Activated CD4-positive, alpha-beta T cell treated with anti-CD3 and anti-CD28 coated beads for 36 hours (primary cell): ENCODE data around the gene AASS. TPM values are rescaled to one million over a fixed set of nuclear protein-coding genes. Genes with fewer than 3 reads are reported as not detected.
"Not testable (repeated sequence)": the region's sequence is repeated elsewhere in the genome, so short reads cannot be mapped to it uniquely, and the experiment has no call there.

Experiments used
- ATAC-seq: fragments of 200-7000 bp; cut with Tn5 transposase; one replicate; pipeline ENCODE4 v1.10.0; 2021; ENCODE audit warnings: mild to moderate bottlenecking, moderate library complexity
- CTCF ChIA-PET: fragments of 350-600 bp; sonication (Branson Sonifier 250); formaldehyde crosslinking; loops from one replicate; lab custom pipeline; 2021; ENCODE audit warnings: antibody characterized with exemption; lab: Charles Lee
- POLR2A ChIA-PET: fragments of 350-600 bp; sonication (Branson Sonifier 250); formaldehyde crosslinking; loops from one replicate; lab custom pipeline; 2021; ENCODE audit warnings: antibody characterized with exemption, inconsistent platforms; lab: Charles Lee
- DNase-seq: peaks from one replicate; pipeline ENCODE4 v3.0.0-alpha.2; 2020
- H3K27ac Mint-ChIP-seq: one replicate; pipeline ENCODE4 v1.8.0; 2021; ENCODE audit warnings: mixed read lengths
- H3K27me3 Mint-ChIP-seq: one replicate; pipeline ENCODE4 v1.8.0; 2021; ENCODE audit warnings: mixed read lengths
- H3K36me3 Mint-ChIP-seq: one replicate; pipeline ENCODE4 v1.8.0; 2021; ENCODE audit warnings: low read depth, mixed read lengths
- H3K4me1 Mint-ChIP-seq: one replicate; pipeline ENCODE4 v1.8.0; 2021; ENCODE audit warnings: mixed read lengths
- H3K4me3 Mint-ChIP-seq: one replicate; pipeline ENCODE4 v1.8.0; 2021; ENCODE audit warnings: mild to moderate bottlenecking, moderate library complexity, mixed read lengths
- H3K9me3 Mint-ChIP-seq: one replicate; pipeline ENCODE4 v1.8.0; 2021; ENCODE audit warnings: low read depth, mixed read lengths
- intact Hi-C, 2 experiments: fragments of 100-400 bp; cut with DNase I in 1 of 2; cut with micrococcal nuclease in 1 of 2; formaldehyde crosslinking; loops; one replicate each; pipeline versions ENCODE4 v1.14.2 to v1.15.1; 2022 to 2024; cut with DNase I, micrococcal nuclease
- total RNA-seq, 2 experiments: library from RNA; stranded (reverse); gene quantifications; one replicate each; pipeline ENCODE4 v1.2.3, GENCODE V29; 2021

Gene AASS
- total RNA-seq = 1 to 10 TPM; 2.1 TPM

DNA sequence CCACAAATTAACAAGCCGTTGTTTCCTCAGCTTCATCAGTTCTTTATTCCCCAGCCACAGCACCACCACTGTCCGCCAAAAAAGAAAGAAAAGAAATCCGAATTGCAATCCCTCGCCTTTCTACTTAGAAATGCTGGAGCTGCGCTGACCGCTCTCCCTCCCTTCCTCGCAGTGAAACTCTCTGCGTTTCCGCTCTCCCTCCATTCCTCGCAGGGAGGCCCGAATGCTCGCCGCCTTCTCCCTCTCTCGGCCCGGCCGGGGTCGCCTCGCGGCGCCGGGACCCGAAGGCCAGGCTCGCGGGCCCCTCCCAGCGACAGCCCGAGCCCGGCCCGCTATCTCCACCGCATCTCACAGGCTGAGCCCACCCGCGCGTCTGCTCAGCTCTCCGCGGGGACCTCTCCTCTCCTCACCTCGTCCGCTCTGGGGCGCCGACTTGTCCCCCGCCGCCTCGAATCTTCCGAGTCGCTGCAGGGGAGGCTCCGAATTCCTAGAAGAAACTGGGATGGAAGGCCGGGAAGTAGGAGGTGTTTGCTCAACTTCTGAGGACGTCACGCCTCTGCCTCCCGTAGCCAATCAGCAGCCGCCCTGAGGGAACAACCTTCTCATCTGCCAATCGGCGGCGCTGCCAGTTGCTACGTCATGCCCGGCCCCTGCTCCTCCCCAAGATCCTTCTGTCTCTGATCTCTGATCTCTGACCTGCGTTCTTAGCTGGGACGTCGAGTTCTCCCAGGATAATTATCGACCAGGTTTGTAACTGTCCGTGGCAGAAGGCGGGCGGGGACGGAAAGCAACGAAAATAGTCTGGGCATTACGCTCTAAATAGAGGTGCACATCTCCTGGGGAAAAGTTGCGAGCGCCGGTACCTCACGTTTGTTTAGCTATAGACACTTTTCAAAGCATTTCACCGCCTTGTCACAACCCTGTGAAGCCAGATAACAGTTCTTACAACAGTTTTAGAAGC lies at the start of gene AASS:
TSS of gene AASS (minus strand) at position 499 of the 961 bp plus-strand sequence. CDS start 10,523 bp downstream, outside the sequence.
- peak within 1 kb of the TSS; percentile 86 for H3K27ac Mint-ChIP-seq
- intact Hi-C loops = no loop called here
- ChIA-PET POLR2A (no interaction called here), CTCF (interaction anchor here (1.2 kb wide), 1 partner anchor 21 kb away, joined by 5 read pairs; no protein-coding TSS in a partner anchor)
- no peaks in the 10 kb centered on the region for H3K9me3 Mint-ChIP-seq
- ATAC-seq (peak; percentile 98), DNase-seq (peak; percentile 88)
- H3K36me3 Mint-ChIP-seq = no peaks in the 10 kb centered on the region
- H3K4me1 Mint-ChIP-seq = peaks cover 14% of the 10 kb centered on the region
- H3K27me3 Mint-ChIP-seq = peaks cover 34% of the 10 kb centered on the region
- peak within 1 kb of the TSS; percentile 89 for H3K4me3 Mint-ChIP-seq

DNA sequence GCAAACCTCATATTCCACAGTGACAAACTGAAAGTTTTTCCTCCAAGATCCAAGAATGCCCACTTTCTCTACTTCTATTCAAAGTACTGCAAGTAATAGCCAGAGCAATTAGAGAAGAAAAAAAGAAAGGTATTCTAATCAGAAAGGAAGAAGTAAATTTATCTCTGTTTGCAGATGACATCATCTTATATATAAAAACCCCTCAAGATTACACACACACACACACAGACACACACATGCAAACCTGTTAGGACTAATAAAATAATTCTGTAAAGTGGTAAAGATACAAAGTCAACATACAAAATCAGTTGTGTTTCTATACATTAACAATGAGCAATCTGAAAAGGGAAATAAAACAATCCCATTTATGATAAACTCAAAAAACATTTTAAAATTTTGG lies 44.7 kb upstream of the AASS start:
- intact Hi-C loops = no loop called here
- H3K4me3 Mint-ChIP-seq = no peak overlapping the region
- CTCF ChIA-PET = no interaction called here
- no peak overlapping the region for H3K27ac Mint-ChIP-seq
- DNase-seq (no peak), ATAC-seq (no peak)
- no peaks in the 10 kb centered on the region for H3K4me1 Mint-ChIP-seq
- peaks cover 4% of the 10 kb centered on the region for H3K9me3 Mint-ChIP-seq
- no peaks in the 10 kb centered on the region for H3K36me3 Mint-ChIP-seq
- POLR2A ChIA-PET = no interaction called here
- no peaks in the 10 kb centered on the region for H3K27me3 Mint-ChIP-seq

DNA sequence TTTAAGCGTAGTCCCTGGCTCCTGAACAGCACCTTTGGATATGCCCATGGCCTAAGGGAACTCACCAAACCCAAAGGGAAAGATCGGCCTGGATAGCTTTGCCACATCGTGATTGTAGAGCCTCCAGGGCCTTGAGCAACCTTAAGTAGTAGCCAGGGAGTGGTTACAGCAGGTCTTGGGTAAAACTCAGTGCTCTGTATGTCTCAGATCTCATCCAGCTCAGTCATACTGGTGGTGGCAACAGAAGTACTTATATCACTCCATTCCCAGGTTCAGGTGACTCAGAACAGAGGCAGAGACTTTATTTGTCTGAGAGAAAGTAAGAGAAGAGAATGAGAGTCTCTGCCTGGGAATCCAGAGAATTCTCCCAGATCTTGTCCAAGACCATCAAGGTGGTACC lies 39.1 kb upstream of the AASS start:
- POLR2A ChIA-PET = no interaction called here
- H3K4me1 Mint-ChIP-seq = no peaks in the 10 kb centered on the region
- no peak overlapping the region for H3K27ac Mint-ChIP-seq
- DNase-seq (no peak), ATAC-seq (no peak)
- no peaks in the 10 kb centered on the region for H3K9me3 Mint-ChIP-seq
- no peaks in the 10 kb centered on the region for H3K36me3 Mint-ChIP-seq
- H3K27me3 Mint-ChIP-seq = peaks cover 8% of the 10 kb centered on the region
- CTCF ChIA-PET = no interaction called here
- intact Hi-C loops = no loop called here
- H3K4me3 Mint-ChIP-seq = no peak overlapping the region

DNA sequence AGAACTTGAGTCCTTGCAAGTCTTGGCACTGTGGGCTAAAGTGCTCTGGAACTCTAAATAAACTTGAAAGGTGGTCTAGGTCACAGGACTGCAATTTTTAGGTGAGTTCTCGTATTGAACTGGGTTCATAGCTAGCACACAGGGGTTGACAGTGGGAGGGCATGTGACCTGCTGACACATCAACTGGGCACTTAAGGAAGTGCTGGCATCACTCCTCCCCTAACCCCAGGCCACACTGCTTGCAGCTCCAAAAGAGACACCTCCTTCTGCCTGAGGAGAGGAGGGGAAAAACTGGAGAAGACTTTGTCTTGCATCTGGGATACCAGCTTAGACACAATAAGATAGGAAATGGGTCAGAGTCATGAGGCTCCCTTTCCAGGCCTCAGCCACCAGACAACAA lies 38.0 kb upstream of the AASS start:
- Mint-ChIP-seq H3K4me1 (no peaks in the 10 kb centered on the region), H3K4me3 (no peak overlapping the region), H3K36me3 (no peaks in the 10 kb centered on the region), H3K9me3 (peaks cover 3% of the 10 kb centered on the region), H3K27ac (no peak overlapping the region), H3K27me3 (peaks cover 8% of the 10 kb centered on the region)
- ChIA-PET CTCF (interaction anchor here (0.5 kb wide), 1 partner anchor 10 kb away, joined by 3 read pairs; no protein-coding TSS in a partner anchor), POLR2A (no interaction called here)
- intact Hi-C loops = no loop called here
- ATAC-seq = no peak
- no peak for DNase-seq

DNA sequence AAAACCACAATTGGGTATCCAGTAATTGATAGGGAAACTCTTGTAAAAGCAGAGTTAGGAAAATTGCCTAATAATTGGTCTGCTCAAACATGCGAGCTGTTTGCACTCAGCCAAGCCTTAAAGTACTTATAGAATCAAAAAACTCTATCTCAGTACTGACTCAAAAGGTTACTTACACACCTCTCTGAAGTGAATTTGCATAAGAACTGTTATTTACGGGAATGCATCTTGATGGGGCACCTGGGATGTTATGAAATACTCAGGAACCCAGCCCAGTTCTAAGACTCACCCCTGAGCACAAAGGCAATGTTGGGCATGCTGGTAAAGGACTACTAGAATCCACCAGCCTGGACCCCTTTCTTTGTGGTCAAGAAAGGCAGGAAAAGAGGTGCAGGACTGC lies 28.1 kb upstream of the AASS start:
- H3K36me3 Mint-ChIP-seq, DNase-seq, H3K9me3 Mint-ChIP-seq, H3K27me3 Mint-ChIP-seq, intact Hi-C loops, H3K4me1 Mint-ChIP-seq, ATAC-seq, POLR2A ChIA-PET, H3K4me3 Mint-ChIP-seq, CTCF ChIA-PET, H3K27ac Mint-ChIP-seq: not testable (repeated sequence)

DNA sequence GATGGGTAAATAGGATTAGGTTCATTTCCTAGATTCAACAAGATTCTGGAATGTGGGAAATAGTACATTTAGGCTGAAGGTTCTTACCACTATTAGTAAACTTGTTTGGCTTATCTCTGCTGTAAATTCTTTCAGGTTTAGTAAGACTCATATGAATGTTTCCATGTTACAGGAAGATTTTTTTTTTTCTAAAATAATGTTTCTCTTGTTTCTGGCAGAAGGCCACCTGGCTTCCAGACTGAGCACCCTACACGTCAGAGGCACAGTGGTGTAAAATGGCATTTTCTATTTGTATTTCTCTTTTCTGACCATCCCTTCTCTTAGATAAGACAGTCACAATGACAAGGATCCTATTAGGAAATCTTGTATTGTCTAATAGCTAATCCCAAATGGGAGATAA lies 22.7 kb upstream of the AASS start:
- Mint-ChIP-seq H3K27ac (no peak overlapping the region), H3K27me3 (no peaks in the 10 kb centered on the region), H3K4me1 (no peaks in the 10 kb centered on the region), H3K4me3 (no peak overlapping the region), H3K9me3 (no peaks in the 10 kb centered on the region), H3K36me3 (no peaks in the 10 kb centered on the region)
- DNase-seq = no peak
- CTCF ChIA-PET = no interaction called here
- intact Hi-C loops = no loop called here
- POLR2A ChIA-PET = no interaction called here
- ATAC-seq = no peak

DNA sequence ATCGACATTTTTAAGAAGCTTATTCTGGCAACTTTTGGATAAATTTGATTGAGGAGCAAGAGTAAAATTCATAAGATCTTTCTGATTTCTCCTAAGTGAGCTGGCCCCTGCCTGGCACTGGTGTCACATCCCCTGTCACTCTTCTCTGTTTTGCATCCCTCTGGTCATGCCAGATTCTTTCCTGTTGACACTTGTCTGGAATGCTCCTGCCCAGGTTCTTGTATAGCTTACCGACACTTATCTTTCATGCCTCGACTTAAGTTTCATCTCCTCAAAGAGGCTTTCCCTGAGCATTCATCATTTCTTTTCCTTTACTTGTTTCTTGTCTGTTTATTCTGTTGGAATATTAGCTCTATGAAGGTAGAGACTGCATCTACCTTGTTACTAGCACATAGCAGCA lies 22.2 kb upstream of the AASS start:
- intact Hi-C loops = no loop called here
- no peaks in the 10 kb centered on the region for H3K9me3 Mint-ChIP-seq
- no peak overlapping the region for H3K27ac Mint-ChIP-seq
- H3K36me3 Mint-ChIP-seq = no peaks in the 10 kb centered on the region
- DNase-seq (no peak), ATAC-seq (no peak)
- ChIA-PET POLR2A (no interaction called here), CTCF (no interaction called here)
- no peaks in the 10 kb centered on the region for H3K4me1 Mint-ChIP-seq
- H3K4me3 Mint-ChIP-seq = no peak overlapping the region
- no peaks in the 10 kb centered on the region for H3K27me3 Mint-ChIP-seq

DNA sequence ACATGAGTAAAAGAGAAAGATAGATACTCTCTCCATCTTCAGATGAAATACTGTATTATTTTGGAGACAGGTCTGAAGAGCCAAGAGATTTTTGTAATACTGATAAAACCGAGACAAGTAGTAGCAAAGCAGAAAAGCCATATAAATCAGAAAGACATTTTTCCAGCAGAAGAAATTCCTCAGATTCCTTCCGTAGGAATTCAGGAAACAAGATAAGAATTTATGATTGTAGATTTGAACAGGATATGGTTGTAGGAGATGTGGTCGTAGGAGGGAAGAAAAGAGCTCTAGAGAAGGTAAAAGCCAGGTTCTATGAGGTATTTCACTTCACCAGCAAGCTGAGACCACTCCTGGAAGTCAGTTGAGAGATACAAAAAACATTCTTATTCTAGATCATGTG lies 17.6 kb upstream of the AASS start:
- H3K4me3 Mint-ChIP-seq = no peak overlapping the region
- intact Hi-C loops = no loop called here
- peaks cover 2% of the 10 kb centered on the region for H3K27me3 Mint-ChIP-seq
- no peaks in the 10 kb centered on the region for H3K36me3 Mint-ChIP-seq
- CTCF ChIA-PET = no interaction called here
- DNase-seq (no peak), ATAC-seq (no peak)
- H3K27ac Mint-ChIP-seq = no peak overlapping the region
- H3K9me3 Mint-ChIP-seq = no peaks in the 10 kb centered on the region
- POLR2A ChIA-PET = no interaction called here
- no peaks in the 10 kb centered on the region for H3K4me1 Mint-ChIP-seq

DNA sequence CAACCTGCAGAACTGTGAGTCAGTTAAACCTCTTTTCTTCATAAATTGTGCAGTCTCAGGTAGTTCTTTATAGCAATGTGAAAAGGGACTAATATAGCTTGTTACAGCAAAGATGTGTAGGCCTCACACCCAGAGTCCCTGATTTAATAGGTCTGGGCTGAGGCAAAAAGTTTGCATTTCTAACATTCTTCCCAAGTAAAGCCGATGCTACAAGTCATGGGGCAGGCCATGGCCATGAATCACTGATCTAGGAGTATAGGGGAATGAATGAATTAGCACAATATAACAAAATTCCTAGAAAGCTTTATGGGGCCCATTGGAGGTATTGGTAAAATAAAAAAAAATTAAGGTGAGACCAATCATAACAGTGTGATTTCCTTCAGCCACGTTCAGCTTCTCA lies 11.5 kb upstream of the AASS start:
- Mint-ChIP-seq H3K27me3 (peaks cover 7% of the 10 kb centered on the region), H3K27ac (no peak overlapping the region), H3K36me3 (no peaks in the 10 kb centered on the region), H3K4me3 (no peak overlapping the region), H3K9me3 (no peaks in the 10 kb centered on the region), H3K4me1 (no peaks in the 10 kb centered on the region)
- DNase-seq (no peak), ATAC-seq (no peak)
- intact Hi-C loops = no loop called here
- ChIA-PET CTCF (no interaction called here), POLR2A (no interaction called here)

DNA sequence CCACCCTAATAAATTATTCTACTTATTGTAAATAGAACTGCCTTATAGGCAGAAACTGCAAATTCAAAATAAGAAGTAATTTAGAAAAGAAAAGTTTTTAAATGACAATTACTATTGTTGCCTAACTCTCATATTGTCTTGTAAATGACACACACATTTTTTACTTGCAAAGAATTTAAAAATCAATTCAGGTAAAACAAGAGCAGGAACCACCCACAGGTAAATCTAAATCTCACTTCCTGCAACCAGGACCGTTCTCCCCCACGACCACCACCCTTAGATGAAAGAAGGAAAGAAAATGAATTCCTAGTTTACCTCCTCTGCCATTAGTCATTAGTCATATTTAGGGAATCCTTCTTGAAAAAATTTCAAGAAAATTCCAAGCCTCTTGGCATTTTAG lies 4.8 kb upstream of the AASS start:
- Mint-ChIP-seq H3K27ac (no peak overlapping the region), H3K4me1 (peaks cover 7% of the 10 kb centered on the region), H3K4me3 (no peak overlapping the region), H3K27me3 (peaks cover 18% of the 10 kb centered on the region), H3K9me3 (no peaks in the 10 kb centered on the region), H3K36me3 (no peaks in the 10 kb centered on the region)
- POLR2A ChIA-PET = no interaction called here
- DNase-seq (no peak), ATAC-seq (no peak)
- CTCF ChIA-PET = no interaction called here
- intact Hi-C loops = no loop called here

DNA sequence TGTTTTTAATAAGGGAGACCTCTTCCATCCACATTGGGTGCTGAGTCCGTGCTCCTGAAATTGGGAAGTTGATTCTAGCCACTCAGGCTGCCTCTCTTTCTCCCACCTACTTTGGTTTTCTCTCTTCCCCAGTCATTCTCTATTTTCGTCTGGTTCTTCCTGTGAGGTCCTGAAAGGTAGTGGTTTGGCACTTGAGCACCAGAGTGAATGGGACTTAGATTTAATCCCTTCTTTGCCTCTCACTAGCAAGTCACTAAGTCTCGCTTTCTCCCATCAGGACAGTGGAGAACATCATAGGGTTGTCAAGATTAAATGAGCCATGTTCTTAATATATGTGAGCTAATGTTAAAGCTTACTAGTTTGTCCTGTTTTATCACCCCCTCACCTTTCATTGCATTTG lies 4.0 kb upstream of the AASS start:
- no peak overlapping the region for H3K4me3 Mint-ChIP-seq
- H3K4me1 Mint-ChIP-seq = peaks cover 13% of the 10 kb centered on the region
- DNase-seq = no peak
- intact Hi-C loops = no loop called here
- ATAC-seq = no peak
- no peak overlapping the region for H3K27ac Mint-ChIP-seq
- peaks cover 23% of the 10 kb centered on the region for H3K27me3 Mint-ChIP-seq
- CTCF ChIA-PET = no interaction called here
- POLR2A ChIA-PET = no interaction called here
- no peaks in the 10 kb centered on the region for H3K9me3 Mint-ChIP-seq
- H3K36me3 Mint-ChIP-seq = no peaks in the 10 kb centered on the region

DNA sequence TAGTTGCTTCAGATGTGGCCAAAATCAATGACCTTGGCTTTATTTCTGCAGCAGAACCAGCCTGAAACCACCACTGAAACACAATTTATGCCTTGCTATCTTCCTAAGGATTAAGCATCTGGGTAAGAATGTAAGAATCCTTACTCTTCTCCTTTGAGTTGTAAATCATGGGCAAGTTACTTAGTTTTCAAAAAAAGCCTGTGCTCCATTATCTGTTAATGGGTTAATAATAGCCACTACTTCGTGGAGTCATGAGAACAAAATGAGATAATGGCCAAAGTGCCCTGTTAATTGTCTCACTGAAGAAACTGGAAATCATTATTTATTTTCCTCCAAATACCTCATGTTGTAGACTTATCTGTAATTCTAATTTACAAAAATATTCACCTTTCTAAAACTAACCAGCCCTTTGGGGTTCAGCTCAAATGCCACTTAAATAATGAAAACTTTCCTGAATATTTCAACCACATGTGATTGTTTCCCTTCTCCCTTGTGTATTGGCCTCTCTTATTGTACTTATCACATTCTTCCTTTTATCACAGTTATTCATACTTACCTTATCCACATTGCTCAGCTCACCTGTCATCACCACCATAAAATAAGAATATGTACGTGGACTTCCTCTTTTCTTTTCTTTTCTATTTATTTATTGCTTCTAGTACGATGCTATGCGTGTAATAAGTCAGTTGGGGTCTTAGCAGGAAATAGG lies 2.0 kb upstream of the AASS start:
- Mint-ChIP-seq H3K4me1 (peaks cover 14% of the 10 kb centered on the region), H3K27me3 (peaks cover 34% of the 10 kb centered on the region), H3K27ac (no peak overlapping the region), H3K4me3 (no peak overlapping the region), H3K9me3 (no peaks in the 10 kb centered on the region), H3K36me3 (no peaks in the 10 kb centered on the region)
- DNase-seq (no peak), ATAC-seq (no peak)
- ChIA-PET CTCF (interaction anchor here (0.6 kb wide), 1 partner anchor 137 kb away, joined by 3 read pairs; no protein-coding TSS in a partner anchor), POLR2A (no interaction called here)
- intact Hi-C loops = no loop called here
